ENCODE measurements around the gene ABHD16A.
A peak's percentile ranks its signal among the peaks of the same experiment; 100 is the strongest.

ABHD16A gene

DNA sequence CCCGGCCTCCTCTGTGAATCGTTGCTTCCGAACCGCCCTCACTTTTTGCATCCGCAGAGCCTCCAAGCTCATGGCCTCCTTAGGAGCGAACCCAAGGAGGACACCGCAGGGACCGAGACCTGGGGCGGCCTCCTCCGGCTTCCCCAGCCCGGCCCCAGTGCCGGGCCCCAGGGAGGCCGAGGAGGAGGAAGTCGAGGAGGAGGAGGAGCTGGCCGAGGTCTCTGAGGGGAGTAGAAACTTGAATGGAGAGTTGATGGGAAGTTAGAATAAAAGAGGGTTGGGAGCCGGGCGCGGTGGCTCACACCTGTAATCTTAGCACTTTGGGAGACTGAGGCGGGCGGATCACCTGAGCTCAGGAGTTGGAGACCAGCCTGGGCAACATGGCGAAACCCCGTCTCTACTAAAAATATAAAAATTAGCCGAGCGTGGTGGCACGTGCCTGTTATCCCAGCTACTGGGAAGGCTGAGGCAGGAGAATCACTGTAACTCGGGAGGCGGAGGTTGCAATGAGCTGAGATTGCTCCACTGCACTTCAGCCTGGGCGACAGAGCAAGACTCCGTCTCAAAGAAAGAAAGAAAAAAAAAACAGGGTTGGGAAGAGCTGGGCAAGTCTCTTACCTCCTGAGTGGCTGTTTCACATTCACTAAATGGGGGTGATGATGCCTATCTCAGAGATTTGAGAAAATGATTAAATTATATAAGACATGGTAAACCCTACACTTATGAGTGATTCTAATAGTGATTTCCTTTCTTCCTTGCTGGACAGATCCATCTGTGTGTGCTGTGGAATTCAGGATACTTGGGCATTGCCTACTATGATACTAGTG, 37.5 kb upstream of the ABHD16A start:
- peak overlapping the region; percentile 95 for H3K27ac ChIP-seq
- TF ChIP-seq, protein P1, sequence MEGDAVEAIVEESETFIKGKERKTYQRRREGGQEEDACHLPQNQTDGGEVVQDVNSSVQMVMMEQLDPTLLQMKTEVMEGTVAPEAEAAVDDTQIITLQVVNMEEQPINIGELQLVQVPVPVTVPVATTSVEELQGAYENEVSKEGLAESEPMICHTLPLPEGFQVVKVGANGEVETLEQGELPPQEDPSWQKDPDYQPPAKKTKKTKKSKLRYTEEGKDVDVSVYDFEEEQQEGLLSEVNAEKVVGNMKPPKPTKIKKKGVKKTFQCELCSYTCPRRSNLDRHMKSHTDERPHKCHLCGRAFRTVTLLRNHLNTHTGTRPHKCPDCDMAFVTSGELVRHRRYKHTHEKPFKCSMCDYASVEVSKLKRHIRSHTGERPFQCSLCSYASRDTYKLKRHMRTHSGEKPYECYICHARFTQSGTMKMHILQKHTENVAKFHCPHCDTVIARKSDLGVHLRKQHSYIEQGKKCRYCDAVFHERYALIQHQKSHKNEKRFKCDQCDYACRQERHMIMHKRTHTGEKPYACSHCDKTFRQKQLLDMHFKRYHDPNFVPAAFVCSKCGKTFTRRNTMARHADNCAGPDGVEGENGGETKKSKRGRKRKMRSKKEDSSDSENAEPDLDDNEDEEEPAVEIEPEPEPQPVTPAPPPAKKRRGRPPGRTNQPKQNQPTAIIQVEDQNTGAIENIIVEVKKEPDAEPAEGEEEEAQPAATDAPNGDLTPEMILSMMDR (conservative IDR thresholded peaks at IDR 0.05), result no peak
- TF ChIP-seq ZFX (IDR thresholded peaks at IDR 0.05), result no peak; the same call in 1 of the 2 replicates

DNA sequence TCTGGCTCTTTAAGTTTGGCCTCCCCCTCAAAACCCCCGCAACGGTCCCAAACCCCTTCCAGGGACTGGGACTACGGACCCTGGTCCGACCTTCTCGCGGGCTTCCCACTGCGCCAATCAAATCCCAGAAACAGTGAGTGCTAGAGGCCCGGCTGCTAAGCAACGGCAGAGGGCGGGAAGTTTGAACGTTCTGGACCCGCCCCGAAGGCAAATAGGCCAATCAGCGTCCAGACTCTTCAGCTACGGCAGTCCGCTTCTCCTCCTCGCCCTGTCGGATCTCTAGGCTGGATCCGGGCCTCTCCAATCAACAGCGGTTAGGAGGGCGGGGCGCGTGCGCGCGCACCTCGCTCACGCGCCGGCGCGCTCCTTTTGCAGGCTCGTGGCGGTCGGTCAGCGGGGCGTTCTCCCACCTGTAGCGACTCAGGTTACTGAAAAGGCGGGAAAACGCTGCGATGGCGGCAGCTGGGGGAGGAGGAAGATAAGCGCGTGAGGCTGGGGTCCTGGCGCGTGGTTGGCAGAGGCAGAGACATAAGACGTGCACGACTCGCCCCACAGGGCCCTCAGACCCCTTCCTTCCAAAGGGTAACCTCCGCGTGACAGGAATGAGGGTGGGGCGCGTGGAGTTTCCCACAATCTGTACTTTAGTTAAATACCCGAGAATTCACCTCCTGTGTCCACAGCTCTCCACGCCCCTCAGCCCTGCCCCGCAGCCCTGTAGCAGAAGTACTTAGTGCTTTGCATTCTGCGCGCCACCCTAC, 36.7 kb upstream of the ABHD16A start, which contains the start of gene MSH5:
Gene MSH5 (plus strand): TSS at position 367 of the 758 bp plus-strand sequence. CDS start 462 bp downstream, outside the sequence.
- H3K27ac ChIP-seq, result peak within 1 kb of the TSS; percentile 95
- peak; percentile 54; the same call in 1 of the 2 replicates for TF ChIP-seq ZFX (IDR thresholded peaks at IDR 0.05)
- TF ChIP-seq, protein P1 (conservative IDR thresholded peaks at IDR 0.05), result no peak

DNA sequence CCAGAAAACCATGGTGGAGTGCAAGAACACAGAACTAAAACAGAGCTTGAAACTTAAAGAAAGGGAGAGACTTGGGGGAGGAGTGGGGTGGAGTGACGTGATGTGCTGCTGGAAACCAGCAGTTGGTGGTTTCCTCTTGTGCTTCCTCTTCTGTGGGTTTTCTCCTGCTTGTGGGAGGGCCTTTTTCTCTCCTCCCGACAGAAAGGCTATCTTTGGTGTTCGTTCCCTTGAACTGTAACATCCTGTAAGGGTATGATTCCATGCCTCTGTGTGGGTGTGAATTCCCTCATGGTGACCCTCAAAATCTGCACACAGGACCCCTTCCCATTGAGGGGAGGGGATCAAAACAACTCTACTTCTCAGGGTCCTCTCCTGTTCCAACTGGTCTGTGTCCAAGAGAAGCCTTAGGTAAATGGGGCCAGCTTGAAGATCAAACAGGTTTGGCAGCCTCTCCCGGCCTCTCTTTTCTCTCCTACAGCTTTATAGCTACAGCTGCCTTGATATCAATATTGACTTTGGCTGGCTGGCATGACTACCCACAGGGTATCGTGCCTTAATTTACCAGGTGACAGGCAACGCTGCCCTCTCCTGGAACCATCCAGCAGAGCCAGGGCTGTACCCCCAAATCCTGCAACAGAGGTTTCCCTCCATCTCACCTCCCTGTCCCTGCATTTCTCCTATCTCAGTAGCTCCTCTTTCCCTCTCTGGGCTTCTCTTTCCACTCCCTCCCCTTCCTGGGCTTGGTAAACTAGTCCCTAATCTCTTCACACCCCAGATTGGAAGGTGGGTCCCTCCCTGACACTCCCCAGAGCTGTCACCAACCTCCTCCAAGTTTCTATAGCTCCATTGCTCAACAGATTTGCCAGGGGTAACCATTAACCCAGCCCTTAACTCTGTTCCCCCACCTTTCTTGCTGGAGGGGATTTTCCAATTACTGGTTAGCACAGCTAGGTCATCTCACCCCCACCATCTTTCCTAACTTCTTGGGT, 35.2 kb upstream of the ABHD16A start:
- no peak for TF ChIP-seq ZFX (IDR thresholded peaks at IDR 0.05)
- TF ChIP-seq, protein P1 (conservative IDR thresholded peaks at IDR 0.05), result peak; percentile 54
- H3K27ac ChIP-seq, result peak overlapping the region; percentile 95

DNA sequence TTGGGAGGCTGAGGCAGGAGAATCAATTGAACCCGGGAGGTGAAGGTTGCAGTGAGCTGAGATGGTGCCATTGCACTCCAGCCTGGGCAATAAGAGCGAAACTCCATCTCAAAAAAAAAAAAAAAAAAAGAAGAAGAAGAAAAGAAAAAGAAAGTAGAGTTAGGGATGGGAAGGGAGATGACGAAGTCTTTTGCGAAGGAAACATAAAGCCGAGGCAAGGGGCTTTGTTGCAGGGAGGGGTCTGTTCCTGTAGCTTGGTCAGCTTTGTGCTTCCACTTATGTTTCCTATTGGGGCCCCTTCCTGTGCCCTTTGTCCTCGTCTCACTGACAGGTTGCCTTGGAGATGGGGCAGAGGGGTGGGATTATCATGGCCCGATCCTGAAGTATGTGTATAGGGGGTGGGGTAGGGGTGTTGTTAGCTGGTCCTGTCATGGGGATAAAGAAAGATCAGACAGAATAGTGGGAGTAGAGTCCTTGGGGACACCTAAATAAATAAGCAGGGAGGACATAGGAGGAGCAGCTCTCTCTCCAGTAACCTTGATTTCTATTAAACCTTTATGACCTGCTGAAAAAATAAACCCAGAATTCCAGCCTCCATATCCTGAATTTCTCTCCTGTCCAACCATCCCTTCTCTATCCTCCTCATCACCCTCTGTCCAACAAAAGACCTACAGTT, 34.3 kb upstream of the ABHD16A start:
- peak overlapping the region; percentile 95 for H3K27ac ChIP-seq
- TF ChIP-seq ZFX (IDR thresholded peaks at IDR 0.05), result no peak
- TF ChIP-seq, protein P1 (conservative IDR thresholded peaks at IDR 0.05), result no peak

DNA sequence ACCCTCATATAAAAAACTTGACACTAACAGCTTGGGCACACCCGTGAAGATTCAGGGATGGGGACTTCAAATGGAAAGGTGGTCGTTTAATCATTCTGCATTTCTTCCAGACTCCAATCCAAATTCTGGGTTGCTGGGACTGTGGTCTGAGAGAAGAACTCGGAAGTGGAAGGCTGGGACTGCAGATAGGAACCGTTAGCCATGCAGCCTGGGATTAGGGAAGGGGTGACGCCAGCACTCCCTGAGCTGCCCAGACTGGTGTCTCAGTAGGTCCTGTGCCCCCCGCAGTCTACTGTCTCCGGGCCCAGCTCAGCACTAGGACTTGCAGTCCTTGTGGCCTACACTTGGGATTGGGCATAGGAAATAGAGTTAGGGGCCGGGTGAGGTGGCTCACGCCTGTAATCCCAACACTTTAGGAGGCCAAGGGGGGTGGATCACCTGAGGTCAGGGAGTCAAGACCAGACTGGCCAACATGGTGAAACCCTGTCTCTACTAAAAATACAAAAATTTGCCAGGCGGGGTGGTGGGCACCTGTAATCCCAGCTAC, 33.7 kb upstream of the ABHD16A start:
- no peak for TF ChIP-seq ZFX (IDR thresholded peaks at IDR 0.05)
- TF ChIP-seq, protein P1 (conservative IDR thresholded peaks at IDR 0.05), result no peak
- H3K27ac ChIP-seq, result peak overlapping the region; percentile 95
